GM12878 (cell line): Measurements from ENCODE around the gene NLGN1.

Source experiments
- MXI1 ChIP-seq: fragments of 150-350 bp; IDR thresholded peaks from 2 replicates; pipeline ENCODE4 v1.6.1; 2011; ENCODE audit warnings: low read depth, mild to moderate bottlenecking, inconsistent platforms, low read length, improper control_type of control experiment
- POLR2A ChIP-seq: IDR thresholded peaks from 2 replicates; pipeline ENCODE4 v1.6.1; 2011; ENCODE audit warnings: low read depth, mild to moderate bottlenecking, low read length
- PRDM15 ChIP-seq: fragments of 450-650 bp; formaldehyde crosslinking; IDR thresholded peaks from 2 replicates; pipeline ENCODE4 v1.4.0; 2020; ENCODE audit warnings: mild to moderate bottlenecking, moderate library complexity
- RAD21 ChIP-seq: IDR thresholded peaks from 2 replicates; pipeline ENCODE4 v1.6.1; 2011; ENCODE audit warnings: mild to moderate bottlenecking, low read depth, low read length, moderate library complexity; ENCODE audit not compliant: insufficient read depth
- RELB ChIP-seq: fragments of 450-650 bp; IDR thresholded peaks from 2 replicates; pipeline ENCODE4 v1.6.1; 2017; ENCODE audit warnings: low read depth, mild to moderate bottlenecking, moderate library complexity
- TAF1 ChIP-seq: IDR thresholded peaks from 2 replicates; pipeline ENCODE4 v1.6.1; 2011; ENCODE audit warnings: mild to moderate bottlenecking, low read depth, low read length, borderline replicate concordance

- TF ChIP-seq RELB (no peak), POLR2A (no peak), TAF1 (no peak), RAD21 (no peak), MXI1 (no peak), PRDM15 (no peak)
Observed at GRCh38 chr3:173568623-173569022, 171.1 kb downstream of the NLGN1 start.
